Measurements from ENCODE around the gene PKMYT1. TPM values are rescaled to one million over a fixed set of nuclear protein-coding genes. Genes with fewer than 3 reads are reported as not detected.
A peak's percentile ranks its signal among the peaks of the same experiment; 100 is the strongest.

Gene PKMYT1
- total RNA-seq, 1 donor from 2014 or later, result 42.3 TPM

DNA sequence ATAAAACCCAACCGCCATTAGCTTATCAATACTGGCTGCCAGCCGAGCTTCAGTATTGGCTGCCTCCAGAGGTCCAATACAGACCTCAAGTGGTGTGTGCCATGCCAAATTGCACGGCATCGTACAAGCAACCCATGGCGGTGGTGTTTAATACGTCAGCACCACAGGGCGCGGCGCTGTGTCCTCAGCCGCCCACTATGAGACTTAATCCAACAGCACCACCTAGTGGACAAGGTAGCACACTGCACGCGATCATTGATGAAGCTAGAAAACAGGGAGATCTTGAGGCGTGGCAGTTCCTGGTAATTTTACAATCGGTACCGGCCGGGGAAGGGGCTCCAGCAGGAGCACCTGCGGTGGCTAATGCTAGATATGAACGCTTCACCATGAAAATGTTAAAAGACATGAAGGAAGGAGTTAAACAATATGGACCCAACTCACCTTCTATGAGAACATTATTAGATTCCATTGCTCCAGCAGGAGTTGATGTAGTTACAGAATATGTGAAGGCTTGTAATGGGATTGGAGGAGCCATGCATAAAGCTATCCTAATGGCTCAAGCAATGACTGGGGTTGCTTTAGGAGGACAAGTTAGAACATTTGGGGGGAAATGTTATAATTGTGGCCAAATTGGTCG is 53.1 kb downstream of the PKMYT1 start:
- no peak overlapping the region for H3K4me3 Mint-ChIP-seq
- no peaks in the 10 kb centered on the region for H3K27me3 Mint-ChIP-seq
- H3K36me3 Mint-ChIP-seq, result peaks cover 11% of the 10 kb centered on the region
- TF ChIP-seq, protein P1, sequence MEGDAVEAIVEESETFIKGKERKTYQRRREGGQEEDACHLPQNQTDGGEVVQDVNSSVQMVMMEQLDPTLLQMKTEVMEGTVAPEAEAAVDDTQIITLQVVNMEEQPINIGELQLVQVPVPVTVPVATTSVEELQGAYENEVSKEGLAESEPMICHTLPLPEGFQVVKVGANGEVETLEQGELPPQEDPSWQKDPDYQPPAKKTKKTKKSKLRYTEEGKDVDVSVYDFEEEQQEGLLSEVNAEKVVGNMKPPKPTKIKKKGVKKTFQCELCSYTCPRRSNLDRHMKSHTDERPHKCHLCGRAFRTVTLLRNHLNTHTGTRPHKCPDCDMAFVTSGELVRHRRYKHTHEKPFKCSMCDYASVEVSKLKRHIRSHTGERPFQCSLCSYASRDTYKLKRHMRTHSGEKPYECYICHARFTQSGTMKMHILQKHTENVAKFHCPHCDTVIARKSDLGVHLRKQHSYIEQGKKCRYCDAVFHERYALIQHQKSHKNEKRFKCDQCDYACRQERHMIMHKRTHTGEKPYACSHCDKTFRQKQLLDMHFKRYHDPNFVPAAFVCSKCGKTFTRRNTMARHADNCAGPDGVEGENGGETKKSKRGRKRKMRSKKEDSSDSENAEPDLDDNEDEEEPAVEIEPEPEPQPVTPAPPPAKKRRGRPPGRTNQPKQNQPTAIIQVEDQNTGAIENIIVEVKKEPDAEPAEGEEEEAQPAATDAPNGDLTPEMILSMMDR (conservative IDR thresholded peaks at IDR 0.05), result peak; percentile 97
- H3K4me1 Mint-ChIP-seq (ENCODE audit: unreplicated experiment), result peaks cover 15% of the 10 kb centered on the region
- peak overlapping the region; percentile 48 for H3K27ac Mint-ChIP-seq
- no peaks in the 10 kb centered on the region for H3K9me3 Mint-ChIP-seq
- DNase-seq (ENCODE audit: extremely low spot score, unreplicated experiment), result peak; percentile 85

DNA sequence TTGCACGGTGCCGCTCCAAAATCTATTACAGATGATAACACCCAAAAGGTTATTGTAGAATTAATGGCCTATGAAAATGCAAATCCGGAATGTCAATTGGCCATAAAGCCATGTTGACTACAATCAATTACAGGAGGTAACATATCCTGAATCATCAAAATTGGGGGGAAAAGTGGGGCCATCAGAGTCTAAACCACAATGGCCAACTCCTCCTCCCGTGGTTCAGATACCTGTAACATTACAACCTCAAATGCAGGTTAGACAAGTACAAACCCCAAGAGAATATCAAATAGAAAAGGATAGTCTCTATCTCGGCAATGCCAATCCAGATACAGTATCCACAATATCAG is 53.6 kb downstream of the PKMYT1 start:
- Mint-ChIP-seq H3K36me3 (peaks cover 15% of the 10 kb centered on the region), H3K9me3 (no peaks in the 10 kb centered on the region), H3K27me3 (no peaks in the 10 kb centered on the region), H3K27ac (peak overlapping the region; percentile 48), H3K4me3 (no peak overlapping the region), H3K4me1 (ENCODE audit: unreplicated experiment) (peaks cover 17% of the 10 kb centered on the region)
- no peak for DNase-seq (ENCODE audit: extremely low spot score, unreplicated experiment)
- TF ChIP-seq, protein P1 (conservative IDR thresholded peaks at IDR 0.05), result no peak

DNA sequence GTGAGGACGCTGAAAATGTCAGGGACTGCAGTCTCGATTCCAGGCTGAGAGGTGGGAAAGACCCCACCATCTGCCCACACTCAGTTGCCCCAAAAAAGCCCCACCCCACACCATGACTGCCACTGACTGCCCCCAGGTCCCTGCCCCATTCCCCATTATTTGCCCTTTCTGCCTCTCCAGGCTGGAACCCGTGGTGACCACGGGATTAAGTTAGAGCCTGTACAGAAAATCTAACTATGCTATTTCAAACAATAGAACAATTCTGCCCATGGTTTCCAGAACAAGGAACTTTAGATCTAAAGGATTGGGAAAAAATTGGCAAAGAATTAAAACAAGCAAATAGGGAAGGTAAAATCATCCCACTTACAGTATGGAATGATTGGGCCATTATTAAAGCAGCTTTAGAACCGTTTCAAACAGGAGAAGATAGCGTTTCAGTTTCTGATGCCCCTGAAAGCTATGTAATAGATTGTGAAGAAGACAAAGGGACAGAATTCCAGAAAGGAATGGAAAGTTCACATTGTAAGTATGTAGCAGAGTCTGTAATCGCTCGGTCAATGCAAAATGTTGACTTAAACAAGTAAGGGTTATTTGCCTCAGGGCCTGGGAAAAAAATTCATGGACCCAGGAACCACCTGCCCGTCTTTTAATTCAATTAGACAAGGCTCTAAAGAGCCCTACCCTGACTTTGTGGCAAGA is 54.1 kb downstream of the PKMYT1 start:
- H3K9me3 Mint-ChIP-seq, result no peaks in the 10 kb centered on the region
- no peaks in the 10 kb centered on the region for H3K27me3 Mint-ChIP-seq
- peaks cover 17% of the 10 kb centered on the region for H3K4me1 Mint-ChIP-seq (ENCODE audit: unreplicated experiment)
- no peak for DNase-seq (ENCODE audit: extremely low spot score, unreplicated experiment)
- H3K36me3 Mint-ChIP-seq, result peaks cover 15% of the 10 kb centered on the region
- TF ChIP-seq, protein P1 (conservative IDR thresholded peaks at IDR 0.05), result no peak
- no peak overlapping the region for H3K4me3 Mint-ChIP-seq
- H3K27ac Mint-ChIP-seq, result peak overlapping the region; percentile 33

DNA sequence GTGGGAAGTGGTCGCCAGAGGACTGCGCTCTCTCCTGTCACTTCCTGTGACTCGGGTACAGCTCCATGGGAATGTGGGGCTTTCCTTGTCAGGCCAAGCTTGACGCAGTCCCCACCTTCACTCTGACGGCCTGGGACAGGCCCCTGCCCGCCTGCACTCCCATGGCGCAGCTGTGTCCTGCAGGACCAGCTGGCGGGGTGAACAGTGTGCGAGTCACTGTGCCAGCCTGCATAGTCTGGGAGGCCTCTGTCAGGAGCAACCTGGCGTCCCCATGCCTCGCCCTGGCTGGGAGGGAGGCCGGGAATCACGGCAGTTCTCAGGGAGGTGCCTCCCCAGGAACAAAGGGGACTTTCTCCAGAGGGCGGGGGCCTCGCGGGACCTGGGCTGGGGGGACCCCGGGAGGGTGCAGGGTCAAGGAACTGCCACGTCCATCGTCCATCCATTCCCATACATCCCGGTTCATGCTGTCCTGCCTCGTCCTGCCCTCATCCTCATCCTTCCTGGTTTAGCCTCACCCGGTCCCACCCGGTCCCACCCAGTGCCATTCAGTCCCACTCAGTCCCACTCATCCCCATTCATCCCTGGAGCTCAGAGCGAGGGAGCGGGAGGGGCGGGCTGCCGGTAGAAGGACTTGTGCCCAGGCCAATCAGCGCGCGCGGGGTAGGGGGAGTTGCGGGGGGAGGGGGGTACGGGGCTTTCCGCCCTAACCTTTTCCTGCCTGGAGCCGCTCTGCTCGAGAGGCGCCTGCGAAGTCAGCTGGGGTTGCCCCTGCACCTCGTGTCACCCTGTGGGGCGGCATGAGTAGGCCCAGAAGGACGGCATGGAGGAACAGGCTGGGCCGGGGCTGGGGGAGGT is 55.1 kb downstream of the PKMYT1 start:
- Mint-ChIP-seq H3K4me3 (no peak overlapping the region), H3K4me1 (ENCODE audit: unreplicated experiment) (peaks cover 17% of the 10 kb centered on the region)
- DNase-seq (ENCODE audit: extremely low spot score, unreplicated experiment), result no peak

DNA sequence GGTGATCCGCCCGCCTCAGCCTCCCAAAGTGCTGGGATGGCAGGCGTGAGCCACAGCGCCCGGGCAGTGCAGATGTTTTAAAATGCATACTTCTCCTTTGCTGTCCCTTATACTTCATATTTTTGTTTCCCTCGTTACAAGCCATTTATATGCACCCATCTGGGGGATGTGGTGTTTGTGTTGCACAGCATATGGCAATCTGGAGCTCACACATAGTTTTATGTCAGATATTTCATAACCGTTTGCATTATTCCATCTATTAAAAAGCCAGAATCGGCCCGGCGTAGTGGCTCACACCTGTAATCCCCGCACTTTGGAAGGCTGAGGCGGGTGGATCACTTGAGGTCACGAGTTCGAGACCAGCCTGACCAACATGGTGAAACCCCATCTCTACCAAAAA is 56.8 kb downstream of the PKMYT1 start:
- Mint-ChIP-seq H3K4me3 (no peak overlapping the region), H3K36me3 (peaks cover 21% of the 10 kb centered on the region), H3K9me3 (no peaks in the 10 kb centered on the region), H3K27ac (no peak overlapping the region), H3K27me3 (no peaks in the 10 kb centered on the region), H3K4me1 (ENCODE audit: unreplicated experiment) (peaks cover 22% of the 10 kb centered on the region)
- no peak for DNase-seq (ENCODE audit: extremely low spot score, unreplicated experiment)
- TF ChIP-seq, protein P1 (conservative IDR thresholded peaks at IDR 0.05), result no peak

More for the DNA sequence above, 55.1 kb downstream of the PKMYT1 start:
- Mint-ChIP-seq H3K9me3 (no peaks in the 10 kb centered on the region), H3K27ac (no peak overlapping the region), H3K27me3 (no peaks in the 10 kb centered on the region), H3K36me3 (peaks cover 15% of the 10 kb centered on the region)
- TF ChIP-seq, protein P1 (conservative IDR thresholded peaks at IDR 0.05), result no peak

Other genes with a start within 250 kb of the PKMYT1 start
- 620 and 749 TPM in 2 replicates for gene SRRM2, start 227.8 kb downstream of the PKMYT1 start, total RNA-seq (ENCODE audit: low replicate concordance)
- gene ELOB, start 203.2 kb downstream of the PKMYT1 start, total RNA-seq (ENCODE audit: low replicate concordance), result 237 and 243 TPM in 2 replicates
- gene PRSS33, start 192.9 kb downstream of the PKMYT1 start, total RNA-seq (ENCODE audit: low replicate concordance), result 0.39 and 2.4 TPM in 2 replicates
- gene PRSS41, start 182.0 kb downstream of the PKMYT1 start, total RNA-seq (ENCODE audit: low replicate concordance), result not detected in 2 replicates
- not detected in 2 replicates for gene PRSS21, start 163.2 kb downstream of the PKMYT1 start, total RNA-seq (ENCODE audit: low replicate concordance)
- gene ZG16B, start 150.1 kb downstream of the PKMYT1 start, total RNA-seq (ENCODE audit: low replicate concordance), result 1.5 and 1.7 TPM in 2 replicates
- 42.5 and 56.8 TPM in 2 replicates for gene PRSS22, start 122.3 kb downstream of the PKMYT1 start, total RNA-seq (ENCODE audit: low replicate concordance)
- 43.1 and 45.9 TPM in 2 replicates for gene FLYWCH2, start 97.2 kb downstream of the PKMYT1 start, total RNA-seq (ENCODE audit: low replicate concordance)
- 17.8 and 28.6 TPM in 2 replicates for gene FLYWCH1, start 68.5 kb downstream of the PKMYT1 start, total RNA-seq (ENCODE audit: low replicate concordance)
- gene KREMEN2, start 16.2 kb downstream of the PKMYT1 start, total RNA-seq (ENCODE audit: low replicate concordance), result 4.5 and 7.7 TPM in 2 replicates
- 18.1 and 23.8 TPM in 2 replicates for gene PAQR4, start 11.1 kb downstream of the PKMYT1 start, total RNA-seq (ENCODE audit: low replicate concordance)
- 0.99 and 3.4 TPM in 2 replicates for gene CLDN9, start 32.5 kb upstream of the PKMYT1 start, total RNA-seq (ENCODE audit: low replicate concordance)
- gene CLDN6, start 37.7 kb upstream of the PKMYT1 start, total RNA-seq (ENCODE audit: low replicate concordance), result 98.9 and 243 TPM in 2 replicates
- gene TNFRSF12A, start 39.9 kb upstream of the PKMYT1 start, total RNA-seq (ENCODE audit: low replicate concordance), result 24.0 and 55.5 TPM in 2 replicates
- gene HCFC1R1, start 43.5 kb upstream of the PKMYT1 start, total RNA-seq (ENCODE audit: low replicate concordance), result 34.8 and 49.4 TPM in 2 replicates
- 40.1 and 50.7 TPM in 2 replicates for gene THOC6, start 43.6 kb upstream of the PKMYT1 start, total RNA-seq (ENCODE audit: low replicate concordance)
- gene BICDL2, start 56.5 kb upstream of the PKMYT1 start, total RNA-seq (ENCODE audit: low replicate concordance), result 15.2 and 28.6 TPM in 2 replicates
- gene MMP25, start 66.1 kb upstream of the PKMYT1 start, total RNA-seq (ENCODE audit: low replicate concordance), result 0.14 TPM in 2 replicates
- gene IL32, start 85.2 kb upstream of the PKMYT1 start, total RNA-seq (ENCODE audit: low replicate concordance), result 12.7 and 44.1 TPM in 2 replicates
- gene ZSCAN10, start 118.8 kb upstream of the PKMYT1 start, total RNA-seq (ENCODE audit: low replicate concordance), result not detected in 2 replicates
- gene ZNF205, start 132.1 kb upstream of the PKMYT1 start, total RNA-seq (ENCODE audit: low replicate concordance), result 15.0 and 18.2 TPM in 2 replicates
- gene ZNF213, start 154.6 kb upstream of the PKMYT1 start, total RNA-seq (ENCODE audit: low replicate concordance), result 11.6 and 13.3 TPM in 2 replicates
- gene OR1F1, start 207.8 kb upstream of the PKMYT1 start, total RNA-seq (ENCODE audit: low replicate concordance), result 0.34 TPM in 1 of 2 replicates, not detected in the other